Testis (tissue), 2 donors: ENCODE data around the gene TCF4.

Experiments used
- CTCF ChIP-seq, 3 experiments: fragments of 450-650 bp in 2 of 3; fragments of 200-600 bp in 1 of 3; sonication (generic) in 1 of 3; IDR thresholded peaks; one replicate each; pipeline ENCODE4 v1.5.1; 2016 to 2019; ENCODE audit warnings: antibody characterized with exemption in 3 of 3, mild to moderate bottlenecking in 2 of 3, moderate library complexity in 1 of 3
- POLR2A ChIP-seq: fragments of 450-650 bp; IDR thresholded peaks from one replicate; pipeline ENCODE4 v1.6.1; 2017; ENCODE audit warnings: antibody characterized with exemption, mild to moderate bottlenecking, moderate library complexity

GRCh38 chr18:55345103-55345950 lies 242.7 kb downstream of the TCF4 start:
- TF ChIP-seq POLR2A: no peak
- no peak for TF ChIP-seq CTCF (IDR thresholded peaks at IDR 0.05)
